Esophagus squamous epithelium (tissue), 5 donors: ENCODE results near the gene CDC40. TPM values are rescaled to one million over a fixed set of nuclear protein-coding genes. Genes with fewer than 3 reads are reported as not detected.

Experiments used
- DNase-seq: peaks from one replicate; lab custom pipeline; 2025; lab: John Stamatoyannopoulos, UW
- H3K27ac ChIP-seq, 4 donors: fragments of 200-600 bp; sonication (generic); one replicate each; pipeline ENCODE4 v1.5.1; 2016 to 2019; ENCODE audit warnings: mild to moderate bottlenecking in 1 of 4
- H3K27me3 ChIP-seq, 4 donors: fragments of 200-600 bp; sonication (generic); 1 replicate in 3 of 4; 2 replicates in 1 of 4; pipeline versions ENCODE4 v1.5.1 to v1.6.0; 2017 to 2021; ENCODE audit warnings: antibody characterized with exemption in 1 of 4
- H3K36me3 ChIP-seq, 3 donors: fragments of 200-600 bp; sonication (generic); one replicate each; pipeline ENCODE4 v1.5.1; 2016 to 2019
- H3K4me1 ChIP-seq, 3 donors: fragments of 200-600 bp; sonication (generic); one replicate each; pipeline ENCODE4 v1.5.1; 2017 to 2019
- H3K4me3 ChIP-seq, 4 donors: fragments of 200-600 bp; sonication (generic); 1 replicate in 3 of 4; 2 replicates in 1 of 4; pipeline ENCODE4 v1.5.1; 2016 to 2019; ENCODE audit warnings: mild to moderate bottlenecking in 2 of 4, moderate library complexity in 1 of 4
- H3K9me3 ChIP-seq, 3 donors: fragments of 200-600 bp; sonication (generic); one replicate each; pipeline ENCODE4 v1.5.1; 2016 to 2019
- POLR2A ChIP-seq, 4 donors: fragments of 450-650 bp; IDR thresholded peaks; one replicate each; pipeline ENCODE4 v1.6.1; 2017; ENCODE audit warnings: antibody characterized with exemption in 4 of 4, mild to moderate bottlenecking in 4 of 4, moderate library complexity in 3 of 4
- WGBS, 2 donors: methylation state at CpG; one replicate each; pipeline ENCODE4 v1.1.5; 2018; 5-methylcytosine and 5-hydroxymethylcytosine counted together
- intact Hi-C: fragments of 100-400 bp; cut with DNase I; formaldehyde crosslinking; loops from one replicate; pipeline ENCODE4 v1.15.0; 2022
- total RNA-seq, 4 donors: library from RNA; depleted of rRNA; stranded (reverse); fragments of >200 nt; gene quantifications; one replicate each; pipeline ENCODE4 v1.1.0, GENCODE V29; 2016
- TF ChIP-seq, protein P1 (sequence below), 6 experiments: fragments of 450-650 bp in 4 of 6; fragments of 200-600 bp in 2 of 6; sonication (generic) in 2 of 6; IDR thresholded peaks; one replicate each; pipeline ENCODE4 v1.5.1; 2016 to 2019; ENCODE audit warnings: antibody characterized with exemption in 6 of 6, mild to moderate bottlenecking in 4 of 6, moderate library complexity in 4 of 6
- donor health status: DM: yes; HTN: yes; CAD: no.

Gene CDC40
- total RNA-seq, 4 donors from 2014 or later, result 6.9 to 19.3 (median 16.6) TPM

- H3K4me1 ChIP-seq, result peaks cover 0 to 4% (median 0%) of the 10 kb centered on the region in 3 donors
- no peaks in the 10 kb centered on the region for H3K27me3 ChIP-seq
- no peak for DNase-seq
- 75% methylated on average over 2 to 3 of the region's 3 CpGs for WGBS, 2 donors
- no peak for TF ChIP-seq POLR2A (IDR thresholded peaks at IDR 0.05)
- TF ChIP-seq, protein P1, sequence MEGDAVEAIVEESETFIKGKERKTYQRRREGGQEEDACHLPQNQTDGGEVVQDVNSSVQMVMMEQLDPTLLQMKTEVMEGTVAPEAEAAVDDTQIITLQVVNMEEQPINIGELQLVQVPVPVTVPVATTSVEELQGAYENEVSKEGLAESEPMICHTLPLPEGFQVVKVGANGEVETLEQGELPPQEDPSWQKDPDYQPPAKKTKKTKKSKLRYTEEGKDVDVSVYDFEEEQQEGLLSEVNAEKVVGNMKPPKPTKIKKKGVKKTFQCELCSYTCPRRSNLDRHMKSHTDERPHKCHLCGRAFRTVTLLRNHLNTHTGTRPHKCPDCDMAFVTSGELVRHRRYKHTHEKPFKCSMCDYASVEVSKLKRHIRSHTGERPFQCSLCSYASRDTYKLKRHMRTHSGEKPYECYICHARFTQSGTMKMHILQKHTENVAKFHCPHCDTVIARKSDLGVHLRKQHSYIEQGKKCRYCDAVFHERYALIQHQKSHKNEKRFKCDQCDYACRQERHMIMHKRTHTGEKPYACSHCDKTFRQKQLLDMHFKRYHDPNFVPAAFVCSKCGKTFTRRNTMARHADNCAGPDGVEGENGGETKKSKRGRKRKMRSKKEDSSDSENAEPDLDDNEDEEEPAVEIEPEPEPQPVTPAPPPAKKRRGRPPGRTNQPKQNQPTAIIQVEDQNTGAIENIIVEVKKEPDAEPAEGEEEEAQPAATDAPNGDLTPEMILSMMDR (IDR thresholded peaks at IDR 0.05), result no peak
- H3K36me3 ChIP-seq, result peaks cover 0 to 4% (median 0%) of the 10 kb centered on the region in 3 donors
- no peaks in the 10 kb centered on the region for H3K9me3 ChIP-seq
- H3K27ac ChIP-seq, result no peak overlapping the region
- H3K4me3 ChIP-seq, result no peak overlapping the region
- intact Hi-C loops, result no loop called here
Measured at GRCh38 chr6:110147870-110148269, 32.4 kb upstream of the CDC40 start.

GRCh38 chr6:110158479-110158878 lies 21.7 kb upstream of the CDC40 start:
- Histone ChIP-seq H3K4me1 (no peaks in the 10 kb centered on the region), H3K4me3 (no peak overlapping the region), H3K9me3 (no peaks in the 10 kb centered on the region), H3K36me3 (no peaks in the 10 kb centered on the region), H3K27ac (no peak overlapping the region), H3K27me3 (no peaks in the 10 kb centered on the region)
- no peak for DNase-seq
- WGBS, 2 donors, result 100% methylated on average over 1 of the region's 1 CpG
- intact Hi-C loops, result no loop called here
- TF ChIP-seq, protein P1 (IDR thresholded peaks at IDR 0.05), result no peak

- intact Hi-C loops, result no loop called here
- WGBS, 2 donors, result 92% methylated on average over 2 of the region's 2 CpGs
- TF ChIP-seq, protein P1 (IDR thresholded peaks at IDR 0.05), result no peak
- no peak for TF ChIP-seq POLR2A (IDR thresholded peaks at IDR 0.05)
- Histone ChIP-seq H3K4me3 (no peak overlapping the region), H3K36me3 (no peaks in the 10 kb centered on the region), H3K27me3 (no peaks in the 10 kb centered on the region), H3K27ac (no peak overlapping the region), H3K9me3 (no peaks in the 10 kb centered on the region), H3K4me1 (no peaks in the 10 kb centered on the region)
- no peak for DNase-seq
Measured at GRCh38 chr6:110170081-110170480, 10.1 kb upstream of the CDC40 start.

GRCh38 chr6:110173506-110174132 lies 6.6 kb upstream of the CDC40 start:
- H3K27ac ChIP-seq, result no peak overlapping the region
- no peaks in the 10 kb centered on the region for H3K9me3 ChIP-seq
- intact Hi-C loops, result no loop called here
- TF ChIP-seq, protein P1 (IDR thresholded peaks at IDR 0.05), result no peak
- TF ChIP-seq POLR2A (IDR thresholded peaks at IDR 0.05), result no peak
- H3K36me3 ChIP-seq, result no peaks in the 10 kb centered on the region
- DNase-seq, result no peak
- no peak overlapping the region for H3K4me3 ChIP-seq
- 78 to 88% methylated on average over 4 of the region's 4 CpGs for WGBS, 2 donors
- peaks cover 0 to 13% (median 0%) of the 10 kb centered on the region in 3 donors for H3K4me1 ChIP-seq
- H3K27me3 ChIP-seq, result no peaks in the 10 kb centered on the region

DNA sequence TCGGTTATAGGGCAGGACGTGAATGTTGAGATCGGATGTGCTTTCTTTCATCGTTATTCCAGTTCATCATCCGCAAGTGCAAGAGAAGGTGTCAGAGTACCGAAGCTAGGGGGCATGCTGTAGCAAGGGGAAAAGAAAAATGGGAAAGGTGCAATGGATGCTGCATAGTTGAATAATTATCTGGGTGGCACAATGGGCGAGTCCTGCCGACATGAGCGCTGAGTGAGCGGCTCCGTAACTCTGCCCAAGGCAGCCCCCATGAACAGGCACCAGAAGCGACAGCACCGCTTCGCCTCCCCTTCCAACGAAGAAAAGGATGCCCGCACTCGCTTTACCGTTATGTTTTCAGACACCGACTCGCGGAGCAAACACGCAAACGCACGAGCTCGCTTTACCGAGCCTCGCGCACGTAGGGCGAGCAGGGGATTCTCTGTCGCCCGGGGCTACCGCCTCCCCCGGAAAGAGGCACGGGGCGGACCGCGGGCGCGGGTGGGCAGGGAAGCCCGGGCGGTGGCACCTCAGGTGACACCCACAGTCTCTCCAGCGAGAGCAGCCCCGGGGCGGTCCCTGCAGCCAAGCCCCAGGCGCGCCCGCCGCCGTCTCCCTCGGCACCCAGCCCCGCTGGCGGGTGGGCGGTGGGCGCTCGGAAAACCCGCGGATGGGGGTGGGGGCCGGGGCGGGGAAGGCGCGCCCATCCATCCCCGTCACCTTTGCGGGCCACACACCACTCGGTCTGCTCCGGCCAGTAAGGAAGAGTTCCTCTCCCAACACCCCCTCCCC lies 1.4 kb upstream of the CDC40 start:
- WGBS, 2 donors, result 1% methylated on average over 13 to 17 of the region's 66 CpGs
- H3K4me1 ChIP-seq, result peaks cover 24 to 48% (median 27%) of the 10 kb centered on the region in 3 donors
- no peaks in the 10 kb centered on the region for H3K36me3 ChIP-seq
- H3K4me3 ChIP-seq, result peak overlapping the region; percentile 72 to 84 (median 82)
- TF ChIP-seq, protein P1 (IDR thresholded peaks at IDR 0.05), result peak in 5 of 6 experiments; percentile 53 to 73 (median 60)
- TF ChIP-seq POLR2A (IDR thresholded peaks at IDR 0.05), result no peak
- no peaks in the 10 kb centered on the region for H3K27me3 ChIP-seq
- no peak for DNase-seq
- H3K9me3 ChIP-seq, result no peaks in the 10 kb centered on the region
- intact Hi-C loops, result no loop called here
- H3K27ac ChIP-seq, result peak overlapping the region; percentile 80 to 92 (median 90)
